LNCAP (cell line): ENCODE results near the gene TAC3.

ENCODE experiments used
- TF ChIP-seq, protein P1 (sequence below): fragments of 450-650 bp; IDR thresholded peaks from 2 replicates; pipeline ENCODE4 v1.5.1; 2017; ENCODE audit warnings: mild to moderate bottlenecking

The TAC3 gene

GRCh38 chr12:57012600-57013465 is 3.5 kb downstream of the TAC3 start:
- TF ChIP-seq, protein P1, sequence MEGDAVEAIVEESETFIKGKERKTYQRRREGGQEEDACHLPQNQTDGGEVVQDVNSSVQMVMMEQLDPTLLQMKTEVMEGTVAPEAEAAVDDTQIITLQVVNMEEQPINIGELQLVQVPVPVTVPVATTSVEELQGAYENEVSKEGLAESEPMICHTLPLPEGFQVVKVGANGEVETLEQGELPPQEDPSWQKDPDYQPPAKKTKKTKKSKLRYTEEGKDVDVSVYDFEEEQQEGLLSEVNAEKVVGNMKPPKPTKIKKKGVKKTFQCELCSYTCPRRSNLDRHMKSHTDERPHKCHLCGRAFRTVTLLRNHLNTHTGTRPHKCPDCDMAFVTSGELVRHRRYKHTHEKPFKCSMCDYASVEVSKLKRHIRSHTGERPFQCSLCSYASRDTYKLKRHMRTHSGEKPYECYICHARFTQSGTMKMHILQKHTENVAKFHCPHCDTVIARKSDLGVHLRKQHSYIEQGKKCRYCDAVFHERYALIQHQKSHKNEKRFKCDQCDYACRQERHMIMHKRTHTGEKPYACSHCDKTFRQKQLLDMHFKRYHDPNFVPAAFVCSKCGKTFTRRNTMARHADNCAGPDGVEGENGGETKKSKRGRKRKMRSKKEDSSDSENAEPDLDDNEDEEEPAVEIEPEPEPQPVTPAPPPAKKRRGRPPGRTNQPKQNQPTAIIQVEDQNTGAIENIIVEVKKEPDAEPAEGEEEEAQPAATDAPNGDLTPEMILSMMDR = no peak

DNA sequence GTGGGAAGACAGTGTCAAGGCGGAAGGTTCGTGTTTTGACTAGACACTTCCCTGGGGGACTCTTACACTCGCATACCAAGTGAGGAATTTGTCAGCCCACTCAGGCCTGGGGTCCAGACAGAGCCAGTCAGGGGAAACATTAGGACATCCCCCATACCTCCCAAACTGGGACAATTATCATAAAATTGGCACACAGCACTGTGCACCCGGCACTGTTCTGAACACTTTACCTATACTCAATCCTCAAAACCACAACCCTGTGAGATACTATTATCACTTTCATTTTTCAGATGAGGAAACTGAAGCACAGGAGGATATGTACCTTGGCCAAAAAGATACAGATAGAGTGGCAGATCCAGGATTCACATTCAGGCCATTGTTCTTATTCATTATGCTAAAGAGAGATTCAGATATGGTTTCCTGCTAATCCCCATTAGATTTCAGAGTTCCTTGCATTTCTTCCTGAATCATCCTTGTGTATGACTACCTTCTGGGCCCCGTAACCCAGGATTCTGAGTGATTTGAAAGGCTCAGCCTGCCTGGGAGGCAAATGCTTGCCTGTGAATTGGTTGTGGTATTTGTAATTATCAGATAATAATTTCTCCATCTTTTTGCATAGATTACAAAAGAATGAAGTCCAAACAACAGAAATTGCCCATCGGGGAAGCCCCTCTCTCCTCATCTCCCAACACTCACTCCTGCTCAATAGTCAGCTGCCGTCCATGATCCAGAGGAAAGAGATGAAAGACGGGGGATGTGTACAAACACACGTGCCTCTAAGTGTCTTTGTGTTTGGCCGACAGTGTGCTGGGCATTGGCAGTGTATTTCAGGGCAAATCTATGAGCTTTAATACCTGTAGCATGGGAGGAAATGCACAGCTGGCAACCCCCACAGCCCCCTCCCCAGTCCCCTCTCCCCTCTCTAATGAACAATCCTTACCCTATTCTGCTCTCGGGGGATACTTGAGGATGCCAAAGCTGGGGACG is 4.6 kb downstream of the TAC3 start:
- TF ChIP-seq, protein P1 = no peak

DNA sequence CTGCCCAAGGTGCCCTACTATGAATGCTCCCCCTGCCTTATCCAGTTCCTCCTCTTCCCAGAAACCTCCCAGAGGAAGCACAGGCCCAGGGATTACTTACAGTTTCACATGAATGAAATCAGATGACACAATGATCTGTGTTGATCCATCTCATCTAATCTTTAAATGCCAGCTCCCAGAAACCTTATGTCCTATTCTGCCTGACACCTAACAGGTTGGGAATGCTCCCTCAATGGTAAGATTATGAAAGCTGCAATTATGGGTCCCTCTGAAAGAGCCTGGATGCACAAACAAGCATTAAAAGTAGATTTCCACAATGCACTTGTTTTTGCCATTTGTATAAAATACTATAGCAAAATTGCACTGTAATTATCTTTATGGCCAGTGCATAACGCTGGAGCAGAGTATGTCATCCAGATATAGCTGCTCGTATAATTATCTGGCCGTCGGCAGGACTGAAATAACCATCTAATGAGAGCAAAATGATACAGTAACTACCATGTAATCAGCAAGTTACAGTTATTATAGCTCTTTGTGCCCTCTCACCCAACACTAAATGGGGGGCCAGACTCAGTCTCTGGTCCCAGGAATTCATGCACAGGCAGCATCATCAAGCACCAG is 5.6 kb downstream of the TAC3 start:
- TF ChIP-seq, protein P1 = no peak

DNA sequence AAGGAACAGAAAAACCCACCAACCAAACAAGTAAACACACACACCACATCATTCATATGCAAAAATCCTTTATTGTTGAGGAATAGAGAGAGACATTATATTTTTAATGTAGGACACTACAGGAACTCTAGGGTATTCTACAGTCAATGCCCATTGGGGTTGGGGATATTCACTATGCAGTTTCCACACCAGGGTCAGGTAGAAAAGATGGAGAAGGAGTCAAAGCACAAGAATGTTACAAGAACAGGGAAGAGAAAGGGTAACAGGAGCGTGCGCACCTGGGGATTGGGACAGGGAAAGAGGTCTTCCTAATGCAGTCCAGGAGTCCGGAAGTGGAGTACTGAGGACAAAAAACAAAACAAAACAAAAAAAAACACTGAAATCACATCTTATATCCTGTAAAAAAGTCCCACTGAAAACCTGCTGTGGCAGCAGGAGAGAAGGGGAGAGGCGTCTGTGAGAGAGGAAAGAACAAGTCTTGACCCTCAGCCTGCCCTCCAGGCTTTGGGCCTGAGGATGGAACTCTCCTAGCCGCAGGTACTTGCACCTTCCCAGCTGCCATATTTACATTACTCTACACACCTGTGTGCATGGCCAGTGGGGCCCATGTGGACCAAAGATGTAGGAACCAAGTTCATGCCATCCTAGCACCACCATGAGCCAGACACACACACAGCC is 6.2 kb downstream of the TAC3 start:
- TF ChIP-seq, protein P1 = no peak

DNA sequence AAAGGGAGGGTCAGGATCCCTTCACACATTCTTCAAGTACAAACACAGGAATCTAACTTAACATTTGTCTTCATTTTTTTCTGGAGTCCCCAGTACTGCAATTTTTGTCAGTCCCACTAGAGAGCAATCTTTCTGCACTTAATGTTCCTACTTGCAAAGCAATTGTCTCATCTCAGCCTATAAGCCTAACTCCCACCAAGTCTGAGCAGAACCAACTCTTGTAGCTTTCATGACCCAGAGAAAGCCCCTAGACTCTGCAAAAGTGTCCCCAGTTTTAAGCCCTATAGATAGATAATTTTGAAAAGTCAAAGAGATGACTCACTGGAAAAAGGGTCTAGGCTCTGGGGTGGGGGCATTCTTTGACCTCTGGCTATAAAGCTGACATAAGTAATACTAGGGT is 8.2 kb downstream of the TAC3 start:
- TF ChIP-seq, protein P1 = peak; percentile 79

GRCh38 chr12:57006809-57007475 is 9.4 kb downstream of the TAC3 start:
- TF ChIP-seq, protein P1 = peak; percentile 32
